Muscle layer of colon (tissue), 2 donors: ENCODE measurements around the gene PAK4.
"Not testable (repeated sequence)": the region's sequence is repeated elsewhere in the genome, so short reads cannot be mapped to it uniquely, and the experiment has no call there.

Experiments
- H3K27ac ChIP-seq: one replicate; pipeline ENCODE4 v1.7.0; 2013; ENCODE audit warnings: low read depth, mild to moderate bottlenecking, low read length, moderate library complexity
- H3K27me3 ChIP-seq, 2 donors: one replicate each; pipeline ENCODE4 v1.7.0; 2013; ENCODE audit warnings: low read length in 2 of 2, mild to moderate bottlenecking in 2 of 2; ENCODE audit not compliant: insufficient read depth in 2 of 2, control insufficient read depth in 1 of 2
- H3K36me3 ChIP-seq: one replicate; pipeline ENCODE4 v1.7.0; 2013; ENCODE audit warnings: mild to moderate bottlenecking, low read length; ENCODE audit not compliant: insufficient read depth
- H3K4me1 ChIP-seq: one replicate; pipeline ENCODE4 v1.7.0; 2013; ENCODE audit warnings: mild to moderate bottlenecking, low read length; ENCODE audit not compliant: insufficient read depth
- H3K4me3 ChIP-seq, 2 donors: one replicate each; pipeline ENCODE4 v1.7.0; 2013; ENCODE audit warnings: low read length in 2 of 2, low read depth in 1 of 2, mild to moderate bottlenecking in 1 of 2, moderate library complexity in 1 of 2
- H3K9ac ChIP-seq: one replicate; pipeline ENCODE4 v1.7.0; 2013; ENCODE audit warnings: low read length
- H3K9me3 ChIP-seq: one replicate; pipeline ENCODE4 v1.7.0; 2013; ENCODE audit warnings: mild to moderate bottlenecking, low read length
- donor health status: abdominal sarcoma.
- donor health status: Adenocarcinoma of cecum.

PAK4 gene

GRCh38 chr19:39208175-39208795 is 82.7 kb downstream of the PAK4 start:
- Histone ChIP-seq H3K9ac (no peak overlapping the region), H3K9me3 (no peaks in the 10 kb centered on the region), H3K36me3 (no peaks in the 10 kb centered on the region), H3K27ac (no peak overlapping the region), H3K27me3 (peaks cover 0 to 12% of the 10 kb centered on the region in 2 donors), H3K4me3 (no peak overlapping the region), H3K4me1 (no peaks in the 10 kb centered on the region)

- Histone ChIP-seq H3K27ac (no peak overlapping the region), H3K4me3 (no peak overlapping the region), H3K4me1 (no peaks in the 10 kb centered on the region), H3K9ac (no peak overlapping the region), H3K9me3 (no peaks in the 10 kb centered on the region), H3K36me3 (no peaks in the 10 kb centered on the region), H3K27me3 (peaks cover 0 to 3% of the 10 kb centered on the region in 2 donors)
Measured at GRCh38 chr19:39209196-39209595, 83.6 kb downstream of the PAK4 start.

- Histone ChIP-seq H3K4me3 (no peak overlapping the region), H3K27me3 (no peaks in the 10 kb centered on the region), H3K4me1 (no peaks in the 10 kb centered on the region), H3K9me3 (no peaks in the 10 kb centered on the region), H3K36me3 (no peaks in the 10 kb centered on the region), H3K27ac (no peak overlapping the region), H3K9ac (no peak overlapping the region)
Measured at GRCh38 chr19:39211731-39212374, 86.3 kb downstream of the PAK4 start.

GRCh38 chr19:39212375-39212742 is 86.8 kb downstream of the PAK4 start:
- Histone ChIP-seq H3K9ac (no peak overlapping the region), H3K36me3 (no peaks in the 10 kb centered on the region), H3K27me3 (no peaks in the 10 kb centered on the region), H3K27ac (no peak overlapping the region), H3K4me3 (no peak overlapping the region), H3K4me1 (no peaks in the 10 kb centered on the region), H3K9me3 (no peaks in the 10 kb centered on the region)

GRCh38 chr19:39215323-39215722 is 89.7 kb downstream of the PAK4 start:
- not testable (repeated sequence) for H3K9ac ChIP-seq, H3K4me3 ChIP-seq, H3K4me1 ChIP-seq, H3K9me3 ChIP-seq, H3K36me3 ChIP-seq, H3K27me3 ChIP-seq, H3K27ac ChIP-seq

- Histone ChIP-seq H3K9me3 (no peaks in the 10 kb centered on the region), H3K4me1 (no peaks in the 10 kb centered on the region), H3K4me3 (no peak overlapping the region), H3K27me3 (peaks cover 0 to 4% of the 10 kb centered on the region in 2 donors), H3K36me3 (no peaks in the 10 kb centered on the region), H3K9ac (no peak overlapping the region), H3K27ac (no peak overlapping the region)
Measured at GRCh38 chr19:39217094-39217493, 91.5 kb downstream of the PAK4 start.

GRCh38 chr19:39218230-39219007 is 92.8 kb downstream of the PAK4 start:
- Histone ChIP-seq H3K27me3 (peaks cover 0 to 4% of the 10 kb centered on the region in 2 donors), H3K27ac (no peak overlapping the region), H3K9me3 (no peaks in the 10 kb centered on the region), H3K4me3 (no peak overlapping the region), H3K36me3 (no peaks in the 10 kb centered on the region), H3K9ac (no peak overlapping the region), H3K4me1 (no peaks in the 10 kb centered on the region)

GRCh38 chr19:39219108-39219507 is 93.5 kb downstream of the PAK4 start:
- not testable (repeated sequence) for H3K9ac ChIP-seq, H3K4me1 ChIP-seq, H3K9me3 ChIP-seq, H3K27me3 ChIP-seq, H3K36me3 ChIP-seq, H3K4me3 ChIP-seq, H3K27ac ChIP-seq

- Histone ChIP-seq H3K27ac (no peak overlapping the region), H3K9me3 (no peaks in the 10 kb centered on the region), H3K27me3 (peaks cover 0 to 16% of the 10 kb centered on the region in 2 donors), H3K36me3 (no peaks in the 10 kb centered on the region), H3K9ac (no peak overlapping the region), H3K4me3 (no peak overlapping the region), H3K4me1 (no peaks in the 10 kb centered on the region)
Measured at GRCh38 chr19:39223703-39224279, 98.2 kb downstream of the PAK4 start.

GRCh38 chr19:39224910-39225309 is 99.3 kb downstream of the PAK4 start:
- Histone ChIP-seq H3K9ac (no peak overlapping the region), H3K27me3 (peaks cover 0 to 16% of the 10 kb centered on the region in 2 donors), H3K4me1 (no peaks in the 10 kb centered on the region), H3K36me3 (no peaks in the 10 kb centered on the region), H3K9me3 (no peaks in the 10 kb centered on the region), H3K27ac (no peak overlapping the region), H3K4me3 (no peak overlapping the region)
